Cardiac fibroblast (primary cell): ENCODE results near the gene STX4.

Experiments
- DNase-seq, 2 donors: peaks; one replicate each; pipeline versions ENCODE4 v3.0.0 to v3.0.0-alpha.2; 2010; ENCODE audit warnings: low read depth in 2 of 2
- H3K4me3 ChIP-seq, 2 donors: replicated peaks in 1 of 2; 1 replicate in 1 of 2; 2 replicates in 1 of 2; pipeline ENCODE4 v1.5.1; 2011; ENCODE audit warnings: low read depth in 2 of 2, low read length in 2 of 2, mild to moderate bottlenecking in 2 of 2, moderate library complexity in 1 of 2
- TF ChIP-seq, protein P1 (sequence below): IDR thresholded peaks from one replicate; pipeline ENCODE4 v1.5.1; 2011; ENCODE audit warnings: low read depth, mild to moderate bottlenecking, low read length, inconsistent platforms

STX4 gene

DNA sequence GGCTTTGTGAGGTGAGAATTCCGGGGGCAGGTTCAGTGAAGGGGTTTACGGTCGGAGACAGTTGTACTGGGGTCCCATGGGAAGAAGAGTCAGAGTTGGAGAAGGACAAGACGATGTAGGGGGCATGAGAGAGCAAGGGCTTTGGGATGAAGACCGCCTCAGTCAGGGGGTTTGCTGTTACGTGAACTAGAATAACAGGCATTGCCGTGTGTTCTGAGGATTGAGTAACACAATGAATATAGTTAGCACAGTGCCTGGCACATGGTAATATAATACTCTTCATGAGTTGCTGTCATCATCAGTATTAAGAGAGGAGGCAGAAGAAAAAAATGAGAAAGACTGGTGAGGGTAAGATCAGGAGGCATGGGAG is 41.4 kb downstream of the STX4 start:
- TF ChIP-seq, protein P1, sequence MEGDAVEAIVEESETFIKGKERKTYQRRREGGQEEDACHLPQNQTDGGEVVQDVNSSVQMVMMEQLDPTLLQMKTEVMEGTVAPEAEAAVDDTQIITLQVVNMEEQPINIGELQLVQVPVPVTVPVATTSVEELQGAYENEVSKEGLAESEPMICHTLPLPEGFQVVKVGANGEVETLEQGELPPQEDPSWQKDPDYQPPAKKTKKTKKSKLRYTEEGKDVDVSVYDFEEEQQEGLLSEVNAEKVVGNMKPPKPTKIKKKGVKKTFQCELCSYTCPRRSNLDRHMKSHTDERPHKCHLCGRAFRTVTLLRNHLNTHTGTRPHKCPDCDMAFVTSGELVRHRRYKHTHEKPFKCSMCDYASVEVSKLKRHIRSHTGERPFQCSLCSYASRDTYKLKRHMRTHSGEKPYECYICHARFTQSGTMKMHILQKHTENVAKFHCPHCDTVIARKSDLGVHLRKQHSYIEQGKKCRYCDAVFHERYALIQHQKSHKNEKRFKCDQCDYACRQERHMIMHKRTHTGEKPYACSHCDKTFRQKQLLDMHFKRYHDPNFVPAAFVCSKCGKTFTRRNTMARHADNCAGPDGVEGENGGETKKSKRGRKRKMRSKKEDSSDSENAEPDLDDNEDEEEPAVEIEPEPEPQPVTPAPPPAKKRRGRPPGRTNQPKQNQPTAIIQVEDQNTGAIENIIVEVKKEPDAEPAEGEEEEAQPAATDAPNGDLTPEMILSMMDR = no peak
- H3K4me3 ChIP-seq = peak overlapping the region; percentile 92 to 97
- DNase-seq = peak in 1 of 2 donors; percentile 18

DNA sequence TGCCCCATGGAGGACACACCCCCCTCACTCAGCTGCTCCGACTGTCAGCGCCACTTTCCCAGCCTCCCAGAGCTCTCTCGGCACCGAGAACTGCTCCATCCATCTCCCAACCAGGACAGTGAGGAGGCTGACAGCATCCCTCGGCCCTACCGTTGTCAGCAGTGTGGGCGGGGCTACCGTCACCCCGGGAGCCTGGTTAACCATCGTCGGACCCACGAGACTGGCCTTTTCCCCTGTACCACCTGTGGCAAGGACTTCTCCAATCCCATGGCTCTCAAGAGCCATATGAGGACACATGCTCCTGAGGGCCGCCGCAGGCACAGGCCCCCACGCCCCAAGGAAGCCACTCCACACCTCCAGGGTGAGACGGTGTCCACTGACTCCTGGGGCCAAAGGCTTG is 43.0 kb downstream of the STX4 start:
- H3K4me3 ChIP-seq = no peak overlapping the region
- DNase-seq = no peak
- TF ChIP-seq, protein P1 = no peak

DNA sequence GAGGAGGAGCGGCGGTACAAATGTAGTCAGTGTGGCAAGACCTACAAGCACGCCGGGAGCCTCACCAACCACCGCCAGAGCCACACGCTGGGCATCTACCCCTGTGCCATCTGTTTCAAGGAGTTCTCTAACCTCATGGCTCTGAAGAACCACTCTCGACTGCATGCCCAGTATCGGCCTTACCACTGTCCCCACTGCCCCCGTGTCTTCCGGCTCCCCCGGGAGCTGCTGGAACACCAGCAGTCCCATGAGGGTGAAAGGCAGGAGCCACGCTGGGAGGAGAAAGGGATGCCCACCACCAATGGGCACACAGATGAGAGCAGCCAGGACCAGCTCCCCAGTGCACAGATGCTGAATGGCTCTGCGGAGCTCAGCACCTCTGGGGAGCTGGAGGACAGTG is 43.7 kb downstream of the STX4 start:
- no peak for DNase-seq
- TF ChIP-seq, protein P1 = no peak
- H3K4me3 ChIP-seq = no peak overlapping the region

DNA sequence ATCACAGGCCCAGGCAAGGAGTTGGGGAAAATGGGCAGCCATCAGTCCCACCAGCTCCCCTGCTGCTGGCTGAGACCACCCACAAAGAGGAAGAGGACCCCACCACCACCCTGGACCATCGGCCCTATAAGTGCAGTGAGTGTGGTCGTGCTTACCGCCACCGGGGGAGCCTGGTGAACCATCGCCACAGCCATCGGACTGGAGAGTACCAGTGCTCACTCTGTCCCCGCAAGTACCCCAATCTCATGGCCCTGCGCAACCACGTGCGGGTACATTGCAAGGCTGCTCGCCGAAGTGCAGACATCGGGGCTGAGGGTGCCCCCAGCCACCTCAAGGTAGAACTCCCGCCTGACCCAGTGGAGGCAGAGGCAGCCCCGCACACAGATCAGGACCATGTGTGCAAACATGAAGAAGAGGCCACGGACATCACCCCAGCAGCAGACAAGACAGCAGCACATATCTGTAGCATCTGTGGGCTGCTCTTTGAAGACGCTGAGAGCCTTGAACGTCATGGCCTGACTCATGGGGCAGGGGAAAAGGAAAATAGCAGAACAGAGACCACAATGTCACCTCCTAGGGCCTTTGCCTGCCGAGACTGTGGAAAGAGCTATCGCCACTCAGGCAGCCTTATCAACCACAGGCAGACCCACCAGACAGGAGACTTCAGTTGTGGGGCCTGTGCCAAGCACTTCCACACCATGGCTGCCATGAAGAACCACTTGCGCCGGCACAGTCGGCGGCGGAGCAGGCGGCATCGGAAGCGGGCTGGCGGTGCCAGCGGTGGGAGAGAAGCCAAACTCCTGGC is 44.4 kb downstream of the STX4 start:
- TF ChIP-seq, protein P1 = no peak
- DNase-seq = no peak
- H3K4me3 ChIP-seq = no peak overlapping the region

DNA sequence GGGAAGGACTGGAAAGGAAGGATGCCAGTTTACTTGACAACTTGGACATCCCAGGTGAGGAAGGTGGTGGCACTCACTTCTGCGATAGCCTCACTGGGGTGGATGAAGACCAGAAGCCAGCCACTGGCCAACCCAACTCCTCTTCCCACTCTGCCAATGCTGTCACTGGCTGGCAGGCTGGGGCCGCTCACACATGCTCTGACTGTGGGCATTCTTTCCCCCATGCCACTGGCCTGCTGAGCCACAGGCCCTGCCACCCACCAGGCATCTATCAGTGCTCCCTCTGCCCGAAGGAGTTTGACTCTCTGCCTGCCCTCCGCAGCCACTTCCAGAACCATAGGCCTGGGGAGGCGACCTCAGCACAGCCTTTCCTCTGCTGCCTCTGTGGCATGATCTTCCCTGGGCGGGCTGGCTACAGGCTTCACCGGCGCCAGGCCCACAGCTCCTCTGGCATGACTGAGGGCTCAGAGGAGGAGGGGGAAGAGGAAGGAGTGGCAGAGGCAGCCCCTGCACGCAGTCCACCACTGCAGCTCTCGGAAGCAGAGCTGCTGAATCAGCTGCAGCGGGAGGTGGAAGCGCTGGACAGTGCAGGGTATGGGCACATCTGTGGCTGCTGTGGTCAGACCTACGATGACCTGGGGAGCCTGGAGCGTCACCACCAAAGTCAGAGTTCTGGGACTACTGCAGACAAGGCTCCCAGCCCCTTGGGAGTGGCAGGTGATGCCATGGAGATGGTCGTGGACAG is 45.4 kb downstream of the STX4 start:
- H3K4me3 ChIP-seq = no peak overlapping the region
- TF ChIP-seq, protein P1 = no peak
- no peak for DNase-seq

DNA sequence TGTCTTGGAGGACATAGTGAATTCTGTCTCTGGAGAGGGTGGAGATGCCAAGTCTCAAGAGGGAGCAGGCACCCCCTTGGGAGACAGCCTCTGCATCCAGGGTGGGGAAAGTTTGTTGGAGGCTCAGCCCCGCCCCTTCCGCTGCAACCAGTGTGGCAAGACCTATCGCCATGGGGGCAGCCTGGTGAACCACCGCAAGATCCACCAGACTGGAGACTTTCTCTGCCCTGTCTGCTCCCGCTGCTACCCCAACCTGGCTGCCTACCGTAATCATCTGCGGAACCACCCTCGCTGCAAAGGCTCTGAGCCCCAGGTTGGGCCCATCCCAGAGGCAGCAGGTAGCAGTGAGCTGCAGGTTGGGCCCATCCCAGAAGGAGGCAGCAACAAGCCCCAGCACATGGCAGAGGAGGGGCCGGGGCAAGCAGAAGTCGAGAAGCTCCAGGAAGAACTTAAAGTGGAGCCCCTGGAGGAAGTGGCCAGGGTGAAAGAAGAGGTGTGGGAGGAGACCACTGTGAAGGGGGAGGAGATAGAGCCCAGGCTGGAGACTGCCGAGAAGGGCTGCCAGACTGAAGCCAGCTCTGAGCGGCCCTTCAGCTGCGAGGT is 46.1 kb downstream of the STX4 start:
- no peak overlapping the region for H3K4me3 ChIP-seq
- DNase-seq = no peak
- TF ChIP-seq, protein P1 = no peak
